ENCODE measurements around the gene CRY2.

- no peak for TF ChIP-seq CTCF (IDR thresholded peaks at IDR 0.05; ENCODE audit: low read depth, low read length, poor library complexity, severe bottlenecking)
- TF ChIP-seq EZH2phosphoT487 (IDR thresholded peaks at IDR 0.05; ENCODE audit: borderline replicate concordance, low read length): no peak
Observed at GRCh38 chr11:45918331-45918941, 71.2 kb downstream of the CRY2 start.
